GM23248 (cell line): ENCODE measurements around the gene ZFP62.

Experiments used
- EZH2 ChIP-seq: fragments of 200-600 bp; sonication (generic); IDR thresholded peaks from 2 replicates; pipeline ENCODE4 v1.6.1; 2018; ENCODE audit warnings: antibody characterized with exemption, mild to moderate bottlenecking; ENCODE audit not compliant: insufficient read depth, poor library complexity, severe bottlenecking
- EZH2phosphoT487 ChIP-seq: fragments of 200-600 bp; sonication (generic); IDR thresholded peaks from 2 replicates; pipeline ENCODE4 v1.6.1; 2018; ENCODE audit warnings: antibody characterized with exemption, moderate library complexity, mild to moderate bottlenecking, low read depth; ENCODE audit not compliant: insufficient read depth

- TF ChIP-seq EZH2phosphoT487 (no peak), EZH2 (no peak)
Measured at GRCh38 chr5:180830253-180831138, 30.6 kb downstream of the ZFP62 start.
